ENCODE data around the gene SERPIND1. TPM values are rescaled to one million over a fixed set of nuclear protein-coding genes. Genes with fewer than 3 reads are reported as not detected.

The SERPIND1 gene
- total and polyA plus RNA-seq, 2 experiments from 2014 or later: 50.9 to 56.8 TPM

GRCh38 chr22:20808844-20809243 lies 34.9 kb downstream of the SERPIND1 start:
- Histone ChIP-seq H3K27ac (no peak overlapping the region), H3K79me2 (no peaks in the 10 kb centered on the region), H3K4me2 (no peak overlapping the region), H3K9me3 (ENCODE audit: low read depth) (no peaks in the 10 kb centered on the region), H3K9me2 (replicated peaks; ENCODE audit: insufficient read depth) (no peaks in the 10 kb centered on the region), H3K27me3 (no peaks in the 10 kb centered on the region), H3K36me3 (replicated peaks; ENCODE audit: insufficient read depth, low read depth) (no peaks in the 10 kb centered on the region), H3K4me1 (ENCODE audit: insufficient read depth) (no peaks in the 10 kb centered on the region), H2AFZ (no peak overlapping the region), H4K20me1 (ENCODE audit: insufficient read depth, poor library complexity, severe bottlenecking) (no peaks in the 10 kb centered on the region), H3K4me3 (no peak overlapping the region)
- 94% methylated on average over 4 of the region's 4 CpGs for WGBS (ENCODE audit: low lambda C conversion rate, missing lambda C conversion rate)
- TF ChIP-seq EZH2 (IDR thresholded peaks at IDR 0.05; ENCODE audit: borderline replicate concordance): no peak
- TF ChIP-seq CTCF (IDR thresholded peaks at IDR 0.05; ENCODE audit: poor library complexity): no peak
- no peak for TF ChIP-seq EZH2phosphoT487 (IDR thresholded peaks at IDR 0.05; ENCODE audit: low read depth, severe bottlenecking, unreplicated experiment)
- DNase-seq (ENCODE audit: low spot score): no peak

GRCh38 chr22:20809538-20810185 lies 35.7 kb downstream of the SERPIND1 start:
- WGBS (ENCODE audit: low lambda C conversion rate, missing lambda C conversion rate): 96% methylated on average over 6 of the region's 6 CpGs
- TF ChIP-seq EZH2phosphoT487 (IDR thresholded peaks at IDR 0.05; ENCODE audit: low read depth, severe bottlenecking, unreplicated experiment): no peak
- TF ChIP-seq EZH2 (IDR thresholded peaks at IDR 0.05; ENCODE audit: borderline replicate concordance): no peak
- TF ChIP-seq CTCF (IDR thresholded peaks at IDR 0.05; ENCODE audit: poor library complexity): no peak
- no peaks in the 10 kb centered on the region for H3K9me3 ChIP-seq (ENCODE audit: low read depth)
- H3K4me3 ChIP-seq: no peak overlapping the region
- no peaks in the 10 kb centered on the region for H3K9me2 ChIP-seq (replicated peaks; ENCODE audit: insufficient read depth)
- no peaks in the 10 kb centered on the region for H4K20me1 ChIP-seq (ENCODE audit: insufficient read depth, poor library complexity, severe bottlenecking)
- H3K36me3 ChIP-seq (replicated peaks; ENCODE audit: insufficient read depth, low read depth): no peaks in the 10 kb centered on the region
- H3K4me2 ChIP-seq: no peak overlapping the region
- H3K27me3 ChIP-seq: no peaks in the 10 kb centered on the region
- no peaks in the 10 kb centered on the region for H3K79me2 ChIP-seq
- no peak overlapping the region for H3K27ac ChIP-seq
- no peak for DNase-seq (ENCODE audit: low spot score)
- H3K4me1 ChIP-seq (ENCODE audit: insufficient read depth): no peaks in the 10 kb centered on the region
- no peak overlapping the region for H2AFZ ChIP-seq

GRCh38 chr22:20810645-20811044 lies 36.7 kb downstream of the SERPIND1 start:
- H3K36me3 ChIP-seq (replicated peaks; ENCODE audit: insufficient read depth, low read depth): no peaks in the 10 kb centered on the region
- WGBS (ENCODE audit: low lambda C conversion rate, missing lambda C conversion rate): 94% methylated on average over 9 of the region's 9 CpGs
- no peak overlapping the region for H3K4me3 ChIP-seq
- TF ChIP-seq EZH2phosphoT487 (IDR thresholded peaks at IDR 0.05; ENCODE audit: low read depth, severe bottlenecking, unreplicated experiment) (no peak), EZH2 (IDR thresholded peaks at IDR 0.05; ENCODE audit: borderline replicate concordance) (no peak), CTCF (IDR thresholded peaks at IDR 0.05; ENCODE audit: poor library complexity) (no peak)
- H2AFZ ChIP-seq: no peak overlapping the region
- H4K20me1 ChIP-seq (ENCODE audit: insufficient read depth, poor library complexity, severe bottlenecking): no peaks in the 10 kb centered on the region
- no peaks in the 10 kb centered on the region for H3K79me2 ChIP-seq
- H3K9me2 ChIP-seq (replicated peaks; ENCODE audit: insufficient read depth): no peaks in the 10 kb centered on the region
- H3K4me1 ChIP-seq (ENCODE audit: insufficient read depth): no peaks in the 10 kb centered on the region
- DNase-seq (ENCODE audit: low spot score): no peak
- no peak overlapping the region for H3K27ac ChIP-seq
- no peaks in the 10 kb centered on the region for H3K27me3 ChIP-seq
- no peak overlapping the region for H3K4me2 ChIP-seq
- no peaks in the 10 kb centered on the region for H3K9me3 ChIP-seq (ENCODE audit: low read depth)
